HG02571 (cell line): ENCODE data around the gene EPHX1.
A peak's percentile ranks its signal among the peaks of the same experiment; 100 is the strongest.
"Not testable (repeated sequence)": the region's sequence is repeated elsewhere in the genome, so short reads cannot be mapped to it uniquely, and the experiment has no call there.

Experiments
- ATAC-seq: cut with Tn5 transposase; IDR thresholded peaks from one replicate; pipeline ENCODE4 v1.9.1; 2021; ENCODE audit warnings: mild to moderate bottlenecking, moderate library complexity; ENCODE audit not compliant: unreplicated experiment

EPHX1 gene

GRCh38 chr1:225880222-225880588 is 70.3 kb downstream of the EPHX1 start:
- ATAC-seq = no peak

GRCh38 chr1:225880636-225881035 is 70.7 kb downstream of the EPHX1 start:
- no peak for ATAC-seq

- ATAC-seq = no peak
Measured at GRCh38 chr1:225881081-225881958, 71.4 kb downstream of the EPHX1 start.

GRCh38 chr1:225881959-225882693 is 72.2 kb downstream of the EPHX1 start, which contains the start of gene TMEM63A:
Gene TMEM63A, minus strand, starts transcription at chr1:225882380. Its CDS starts 4,800 bp downstream, at chr1:225877580.
- peak; percentile 75 for ATAC-seq

- ATAC-seq = peak; percentile 25
Measured at GRCh38 chr1:225882694-225883615, 73.0 kb downstream of the EPHX1 start.

- no peak for ATAC-seq
Measured at GRCh38 chr1:225883616-225884265, 73.8 kb downstream of the EPHX1 start.

- no peak for ATAC-seq
Measured at GRCh38 chr1:225885336-225885735, 75.4 kb downstream of the EPHX1 start.

- ATAC-seq = no peak
Measured at GRCh38 chr1:225886159-225887029, 76.5 kb downstream of the EPHX1 start.

GRCh38 chr1:225887030-225887314 is 77.0 kb downstream of the EPHX1 start:
- no peak for ATAC-seq

- ATAC-seq = not testable (repeated sequence)
Measured at GRCh38 chr1:225887554-225888288, 77.8 kb downstream of the EPHX1 start.

- ATAC-seq = no peak
Measured at GRCh38 chr1:225888289-225888897, 78.5 kb downstream of the EPHX1 start.

- no peak for ATAC-seq
Measured at GRCh38 chr1:225888898-225889601, 79.1 kb downstream of the EPHX1 start, which contains the start of gene LEFTY1. Gene LEFTY1, minus strand, starts transcription at chr1:225889146. Its CDS starts 80 bp downstream, at chr1:225889066.

- ATAC-seq = no peak
Measured at GRCh38 chr1:225889743-225890142, 79.8 kb downstream of the EPHX1 start.

GRCh38 chr1:225890346-225891228 is 80.7 kb downstream of the EPHX1 start:
- no peak for ATAC-seq

GRCh38 chr1:225891229-225891972 is 81.5 kb downstream of the EPHX1 start:
- ATAC-seq = no peak

GRCh38 chr1:225892307-225892706 is 82.4 kb downstream of the EPHX1 start:
- no peak for ATAC-seq
